MM.1S (cell line): ENCODE results near the gene NTM.

Source experiments
- CTCF ChIP-seq: fragments of 300-600 bp; sonication (generic); IDR thresholded peaks from 2 replicates; pipeline ENCODE4 v1.5.1; 2016; ENCODE audit warnings: antibody characterized with exemption, low read length, mixed read lengths
- EZH2 ChIP-seq: fragments of 300-600 bp; sonication (generic); optimal IDR thresholded peaks from 2 replicates; pipeline ENCODE3; 2017; ENCODE audit warnings: low read depth, mild to moderate bottlenecking, antibody characterized with exemption, low read length, mixed read lengths

GRCh38 chr11:131411636-131412035, 41.2 kb downstream of the NTM start:
- TF ChIP-seq CTCF (no peak), EZH2 (no peak)
